H1 (cell line): ENCODE data around the gene PTGIS. TPM values are rescaled to one million over a fixed set of nuclear protein-coding genes. Genes with fewer than 3 reads are reported as not detected.

Experiments used
- ASH2L ChIP-seq: fragments of 200-600, 300-600 bp; sonication (generic); IDR thresholded peaks from one replicate; pipeline ENCODE4 v1.7.1; 2017; ENCODE audit warnings: low read length
- BCL11A ChIP-seq, 2 experiments: IDR thresholded peaks; one replicate each; pipeline ENCODE4 v1.6.1; 2011; ENCODE audit warnings: low read depth in 2 of 2, low read length in 2 of 2, mild to moderate bottlenecking in 2 of 2
- JUND ChIP-seq: IDR thresholded peaks from 2 replicates; pipeline ENCODE4 v1.6.1; 2011; ENCODE audit warnings: mild to moderate bottlenecking, improper control_type of control experiment, low read length
- NANOG ChIP-seq: IDR thresholded peaks from 2 replicates; pipeline ENCODE4 v1.6.1; 2011; ENCODE audit warnings: low read length, low read depth, mild to moderate bottlenecking, inconsistent platforms; ENCODE audit not compliant: insufficient read depth, poor library complexity, severe bottlenecking
- RXRA ChIP-seq: IDR thresholded peaks from 2 replicates; pipeline ENCODE4 v1.6.1; 2011; ENCODE audit warnings: low read depth, mild to moderate bottlenecking, low read length, moderate library complexity; ENCODE audit not compliant: insufficient read depth
- polyA plus RNA-seq, 7 experiments: library from polyadenylated mRNA; depleted of rRNA in 3 of 7; stranded (reverse) in 5 of 7; unstranded in 2 of 7; fragments of >200 nt in 5 of 7; fragments of 200-250 nt in 2 of 7; gene quantifications; 1 replicate in 5 of 7; 2 replicates in 1 of 7; 4 replicates in 1 of 7; pipeline versions ENCODE4 v1.2.1 to v1.2.3, GENCODE V29; 2011 to 2013; ENCODE audit warnings: missing spikeins in 2 of 7, mixed read lengths in 2 of 7
- total RNA-seq: library from RNA; stranded (reverse); fragmentation: NEBNext Ultra II Directional; extraction: Animal tissue kit (Norgen Biotek cat#: 25700); gene quantifications from 2 replicates; pipeline ENCODE4 v1.2.1, GENCODE V29; 2021
- TF ChIP-seq, protein P1 (sequence below): IDR thresholded peaks from 2 replicates; pipeline ENCODE4 v1.6.1; 2011; ENCODE audit warnings: low read depth, mild to moderate bottlenecking, low read length; ENCODE audit not compliant: insufficient read depth
- TF ChIP-seq, protein P2 (sequence below): IDR thresholded peaks from 2 replicates; pipeline ENCODE4 v1.6.1; 2012; ENCODE audit warnings: low read length, inconsistent platforms

Gene PTGIS
- total and polyA plus RNA-seq, 2 of the 8 experiments (the other 6 are each of a cell fraction or from before 2014, with no cell fraction given) = 29.9 to 35.5 TPM

DNA sequence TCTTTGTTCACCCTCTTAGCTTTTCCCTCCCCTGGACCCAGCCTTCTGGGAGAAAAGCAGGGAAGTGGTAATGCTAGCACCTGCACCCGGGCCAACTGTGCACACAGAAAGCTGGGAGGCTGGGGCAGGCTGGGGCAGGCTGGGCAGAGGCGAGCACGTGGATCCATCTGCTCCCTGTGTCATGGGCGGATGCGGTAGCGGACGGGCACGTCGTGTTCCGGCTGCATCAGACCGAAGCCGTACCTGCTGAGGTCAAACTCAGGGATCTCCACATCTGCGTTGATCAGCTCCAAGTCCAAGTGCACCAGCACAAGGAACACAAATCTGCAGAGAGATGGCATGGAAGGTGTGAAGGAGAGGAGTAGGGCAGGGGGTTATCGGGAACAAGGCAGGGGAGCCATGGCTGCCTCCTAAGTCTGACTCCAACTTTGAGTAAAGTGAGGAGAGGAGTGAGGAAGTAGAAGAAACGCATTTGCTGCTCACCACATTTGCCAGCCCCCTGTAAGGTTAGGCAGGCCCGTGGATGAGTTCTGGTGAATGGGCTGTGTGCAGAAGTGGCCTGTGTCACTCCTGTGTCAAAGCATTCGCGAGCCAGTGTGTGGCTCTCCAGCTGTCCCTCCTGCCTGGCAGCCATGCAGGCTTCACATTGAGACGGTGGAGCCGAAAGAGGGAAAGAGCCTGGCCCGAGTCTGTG is 60.0 kb downstream of the PTGIS start (continued):
- TF ChIP-seq RXRA (no peak), NANOG (no peak), BCL11A (IDR thresholded peaks at IDR 0.05; ENCODE audit: low read depth in 2 of 2, low read length in 2 of 2) (no peak), JUND (no peak), ASH2L (no peak)
- TF ChIP-seq, protein P1, sequence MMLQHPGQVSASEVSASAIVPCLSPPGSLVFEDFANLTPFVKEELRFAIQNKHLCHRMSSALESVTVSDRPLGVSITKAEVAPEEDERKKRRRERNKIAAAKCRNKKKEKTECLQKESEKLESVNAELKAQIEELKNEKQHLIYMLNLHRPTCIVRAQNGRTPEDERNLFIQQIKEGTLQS = no peak
- TF ChIP-seq, protein P2, sequence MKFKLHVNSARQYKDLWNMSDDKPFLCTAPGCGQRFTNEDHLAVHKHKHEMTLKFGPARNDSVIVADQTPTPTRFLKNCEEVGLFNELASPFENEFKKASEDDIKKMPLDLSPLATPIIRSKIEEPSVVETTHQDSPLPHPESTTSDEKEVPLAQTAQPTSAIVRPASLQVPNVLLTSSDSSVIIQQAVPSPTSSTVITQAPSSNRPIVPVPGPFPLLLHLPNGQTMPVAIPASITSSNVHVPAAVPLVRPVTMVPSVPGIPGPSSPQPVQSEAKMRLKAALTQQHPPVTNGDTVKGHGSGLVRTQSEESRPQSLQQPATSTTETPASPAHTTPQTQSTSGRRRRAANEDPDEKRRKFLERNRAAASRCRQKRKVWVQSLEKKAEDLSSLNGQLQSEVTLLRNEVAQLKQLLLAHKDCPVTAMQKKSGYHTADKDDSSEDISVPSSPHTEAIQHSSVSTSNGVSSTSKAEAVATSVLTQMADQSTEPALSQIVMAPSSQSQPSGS = no peak
